Measurements from ENCODE around the gene DRC7.
"Not testable (repeated sequence)": the region's sequence is repeated elsewhere in the genome, so short reads cannot be mapped to it uniquely, and the experiment has no call there.

Gene DRC7

GRCh38 chr16:57703416-57704010 is 8.9 kb downstream of the DRC7 start:
- no peak overlapping the region for H3K27ac ChIP-seq (ENCODE audit: low read depth in 2 of 2, low read length in 2 of 2)
- H3K36me3 ChIP-seq (ENCODE audit: control insufficient read depth in 2 of 2, insufficient read depth in 2 of 2, low read length in 2 of 2) = no peaks in the 10 kb centered on the region
- H3K9ac ChIP-seq (ENCODE audit: low read depth in 1 of 2, low read length in 2 of 2) = no peak overlapping the region
- no peaks in the 10 kb centered on the region for H3K4me1 ChIP-seq (ENCODE audit: control insufficient read depth in 2 of 2, insufficient read depth in 2 of 2, low read length in 2 of 2)
- no peaks in the 10 kb centered on the region for H3K27me3 ChIP-seq (ENCODE audit: control insufficient read depth in 2 of 2, insufficient read depth in 2 of 2, low read length in 2 of 2)
- H3K9me3 ChIP-seq (ENCODE audit: control insufficient read depth in 2 of 2, low read length in 2 of 2) = no peaks in the 10 kb centered on the region
- no peak overlapping the region for H3K4me3 ChIP-seq (ENCODE audit: low read length in 2 of 2)

DNA sequence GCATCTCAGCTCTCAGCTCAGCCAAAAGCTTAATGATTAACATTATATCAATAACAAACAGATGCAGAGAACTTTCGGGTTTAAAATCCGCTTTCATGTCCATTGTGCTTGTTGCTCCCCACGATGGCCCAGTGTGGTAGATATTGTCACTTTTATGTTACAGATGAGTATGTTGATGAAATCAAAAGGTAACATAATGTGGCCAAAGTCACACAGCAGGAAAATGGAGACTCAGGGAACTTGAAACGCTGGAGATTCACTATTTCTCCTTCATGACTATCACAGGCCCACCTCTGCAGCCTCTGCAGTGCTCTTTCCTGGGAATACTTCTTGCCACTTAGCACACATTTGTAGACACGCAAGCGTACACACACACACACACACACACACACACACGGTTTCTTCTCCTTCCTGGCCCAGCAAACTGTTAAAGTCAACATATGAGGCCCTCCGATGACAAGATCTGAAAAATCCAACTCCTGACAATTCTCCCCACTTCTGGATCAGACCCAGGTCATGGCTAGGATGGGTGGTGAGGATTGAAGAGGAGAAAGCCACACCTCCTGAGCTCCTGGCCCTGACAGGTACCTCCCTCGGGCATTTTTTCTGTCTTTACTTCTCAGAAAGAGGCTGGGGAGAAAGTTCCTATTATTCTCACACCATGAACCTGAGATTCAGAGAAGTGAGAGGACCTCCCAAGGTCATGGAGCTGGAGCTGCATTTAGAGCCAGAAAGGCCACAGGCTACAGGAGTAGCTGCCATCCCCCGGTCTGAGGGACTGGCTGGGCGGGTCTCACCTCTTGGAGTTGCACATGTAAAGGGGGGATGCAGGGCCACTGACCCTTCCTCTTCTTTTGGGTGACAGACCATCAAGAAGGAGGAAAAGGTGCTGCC is 9.7 kb downstream of the DRC7 start:
- Histone ChIP-seq H3K27me3 (ENCODE audit: control insufficient read depth in 2 of 2, insufficient read depth in 2 of 2, low read length in 2 of 2) (no peaks in the 10 kb centered on the region), H3K9me3 (ENCODE audit: control insufficient read depth in 2 of 2, low read length in 2 of 2) (no peaks in the 10 kb centered on the region), H3K4me1 (ENCODE audit: control insufficient read depth in 2 of 2, insufficient read depth in 2 of 2, low read length in 2 of 2) (no peaks in the 10 kb centered on the region), H3K27ac (ENCODE audit: low read depth in 2 of 2, low read length in 2 of 2) (no peak overlapping the region), H3K9ac (ENCODE audit: low read depth in 1 of 2, low read length in 2 of 2) (no peak overlapping the region), H3K36me3 (ENCODE audit: control insufficient read depth in 2 of 2, insufficient read depth in 2 of 2, low read length in 2 of 2) (no peaks in the 10 kb centered on the region), H3K4me3 (ENCODE audit: low read length in 2 of 2) (no peak overlapping the region)

DNA sequence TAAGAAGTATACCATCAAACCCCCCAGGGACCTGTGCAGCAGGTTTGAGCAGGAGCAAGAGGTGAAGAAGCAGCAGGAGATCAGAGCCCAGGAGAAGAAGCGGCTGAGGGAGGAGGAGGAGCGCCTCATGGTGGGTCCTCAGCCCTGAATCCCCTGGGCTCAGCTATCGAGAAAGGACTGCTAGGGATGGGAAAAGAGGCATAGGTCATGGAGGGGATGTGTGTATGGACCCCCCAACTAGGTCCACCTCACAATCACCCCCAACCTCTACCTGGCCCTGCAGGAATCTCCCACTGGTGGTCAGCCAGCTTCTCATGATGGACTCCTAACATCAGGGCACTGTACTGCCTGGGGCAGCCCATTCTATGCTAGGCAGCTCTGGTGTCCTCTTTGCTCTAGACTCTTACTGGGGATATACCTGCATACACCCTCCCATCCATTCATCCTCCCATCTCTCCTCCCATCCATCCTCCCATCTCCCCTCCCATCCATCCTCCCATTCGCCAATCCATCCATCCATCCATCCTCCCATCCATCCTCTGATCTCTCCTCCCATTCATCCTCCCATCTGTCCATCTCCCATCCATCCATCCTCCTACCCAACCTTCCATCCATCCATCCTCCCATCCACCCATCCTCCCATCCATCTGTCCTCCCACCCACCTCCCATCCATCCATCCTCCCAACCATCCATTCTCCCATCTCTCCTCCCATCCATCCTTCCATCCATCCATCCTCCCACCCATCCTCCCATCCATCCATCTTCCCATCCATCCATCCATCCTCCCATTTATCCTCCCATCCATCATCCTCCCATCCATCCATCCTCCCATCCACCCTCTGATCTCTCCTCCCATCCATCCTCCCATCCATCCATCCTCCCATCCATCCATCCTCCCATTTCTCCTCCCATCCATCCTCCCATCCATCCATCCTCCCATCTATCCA is 10.6 kb downstream of the DRC7 start:
- H3K4me3 ChIP-seq (ENCODE audit: low read length in 2 of 2) = no peak overlapping the region

DNA sequence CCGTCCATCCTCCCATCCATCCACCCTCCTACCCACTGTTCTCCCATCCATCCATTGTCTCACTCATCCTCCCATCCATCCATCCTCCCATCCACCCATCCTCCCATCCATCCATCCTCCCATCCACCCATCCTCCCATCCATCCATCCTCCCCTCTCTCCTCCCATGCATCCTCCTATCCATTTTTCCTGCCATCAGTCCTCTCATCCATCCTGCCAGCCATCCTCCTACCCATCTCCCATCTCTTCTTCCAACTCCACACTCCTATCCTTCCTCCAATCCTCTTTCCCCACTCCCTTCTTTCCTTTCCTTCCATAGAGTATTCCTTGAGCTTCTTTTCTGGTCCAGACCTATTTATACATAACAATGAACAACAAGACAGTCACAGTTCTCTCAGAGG is 12.1 kb downstream of the DRC7 start:
- H3K36me3 ChIP-seq (ENCODE audit: control insufficient read depth in 2 of 2, insufficient read depth in 2 of 2, low read length in 2 of 2) = no peaks in the 10 kb centered on the region
- no peak overlapping the region for H3K27ac ChIP-seq (ENCODE audit: low read depth in 2 of 2, low read length in 2 of 2)
- no peak overlapping the region for H3K4me3 ChIP-seq (ENCODE audit: low read length in 2 of 2)
- H3K9me3 ChIP-seq (ENCODE audit: control insufficient read depth in 2 of 2, low read length in 2 of 2) = no peaks in the 10 kb centered on the region
- no peaks in the 10 kb centered on the region for H3K27me3 ChIP-seq (ENCODE audit: control insufficient read depth in 2 of 2, insufficient read depth in 2 of 2, low read length in 2 of 2)
- H3K9ac ChIP-seq (ENCODE audit: low read depth in 1 of 2, low read length in 2 of 2) = no peak overlapping the region
- H3K4me1 ChIP-seq (ENCODE audit: control insufficient read depth in 2 of 2, insufficient read depth in 2 of 2, low read length in 2 of 2) = no peaks in the 10 kb centered on the region

More for the DNA sequence above, 10.6 kb downstream of the DRC7 start:
- Histone ChIP-seq H3K27me3 (ENCODE audit: control insufficient read depth in 2 of 2, insufficient read depth in 2 of 2, low read length in 2 of 2) (no peaks in the 10 kb centered on the region), H3K9ac (ENCODE audit: low read depth in 1 of 2, low read length in 2 of 2) (no peak overlapping the region), H3K4me1 (ENCODE audit: control insufficient read depth in 2 of 2, insufficient read depth in 2 of 2, low read length in 2 of 2) (no peaks in the 10 kb centered on the region), H3K36me3 (ENCODE audit: control insufficient read depth in 2 of 2, insufficient read depth in 2 of 2, low read length in 2 of 2) (no peaks in the 10 kb centered on the region), H3K9me3 (ENCODE audit: control insufficient read depth in 2 of 2, low read length in 2 of 2) (no peaks in the 10 kb centered on the region), H3K27ac (ENCODE audit: low read depth in 2 of 2, low read length in 2 of 2) (no peak overlapping the region)

DNA sequence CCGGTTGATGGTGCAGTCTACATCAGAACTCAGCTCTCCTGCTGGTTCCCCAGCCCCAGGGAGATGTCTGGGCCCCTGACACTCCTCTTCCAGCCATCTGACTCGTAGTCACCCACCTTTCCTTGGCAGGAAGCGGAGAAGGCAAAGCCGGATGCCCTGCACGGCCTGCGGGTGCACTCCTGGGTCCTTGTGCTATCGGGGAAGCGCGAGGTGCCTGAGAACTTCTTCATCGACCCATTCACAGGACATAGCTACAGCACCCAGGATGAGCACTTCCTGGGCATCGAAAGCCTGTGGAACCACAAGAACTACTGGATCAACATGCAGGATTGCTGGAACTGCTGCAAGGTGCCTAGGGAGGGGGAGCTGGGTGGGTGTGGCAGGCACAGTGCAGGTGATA is 12.7 kb downstream of the DRC7 start:
- no peak overlapping the region for H3K9ac ChIP-seq (ENCODE audit: low read depth in 1 of 2, low read length in 2 of 2)
- H3K27me3 ChIP-seq (ENCODE audit: control insufficient read depth in 2 of 2, insufficient read depth in 2 of 2, low read length in 2 of 2) = no peaks in the 10 kb centered on the region
- H3K36me3 ChIP-seq (ENCODE audit: control insufficient read depth in 2 of 2, insufficient read depth in 2 of 2, low read length in 2 of 2) = no peaks in the 10 kb centered on the region
- H3K4me1 ChIP-seq (ENCODE audit: control insufficient read depth in 2 of 2, insufficient read depth in 2 of 2, low read length in 2 of 2) = no peaks in the 10 kb centered on the region
- H3K9me3 ChIP-seq (ENCODE audit: control insufficient read depth in 2 of 2, low read length in 2 of 2) = no peaks in the 10 kb centered on the region
- H3K4me3 ChIP-seq (ENCODE audit: low read length in 2 of 2) = no peak overlapping the region
- no peak overlapping the region for H3K27ac ChIP-seq (ENCODE audit: low read depth in 2 of 2, low read length in 2 of 2)

DNA sequence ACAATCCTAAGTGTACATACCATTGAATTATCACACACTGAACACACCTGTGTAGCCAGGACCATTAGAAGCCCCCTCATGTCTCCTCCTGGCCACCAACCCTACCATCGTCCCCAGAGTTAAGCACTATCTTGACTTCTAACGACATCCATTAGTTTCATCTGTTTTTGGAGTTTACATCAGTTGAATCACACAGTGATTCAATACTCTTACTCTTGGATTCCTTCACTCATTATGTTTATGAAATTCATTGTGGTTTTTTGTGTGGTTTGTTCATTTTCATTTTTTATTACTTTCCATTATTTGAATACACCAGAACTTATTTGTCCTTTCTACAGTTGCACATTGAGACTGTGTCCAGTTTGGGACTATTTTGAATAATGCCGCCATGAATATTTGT is 13.6 kb downstream of the DRC7 start:
- no peaks in the 10 kb centered on the region for H3K27me3 ChIP-seq (ENCODE audit: control insufficient read depth in 2 of 2, insufficient read depth in 2 of 2, low read length in 2 of 2)
- no peak overlapping the region for H3K9ac ChIP-seq (ENCODE audit: low read depth in 1 of 2, low read length in 2 of 2)
- no peak overlapping the region for H3K27ac ChIP-seq (ENCODE audit: low read depth in 2 of 2, low read length in 2 of 2)

GRCh38 chr16:57709663-57710062 is 15.1 kb downstream of the DRC7 start:
- no peaks in the 10 kb centered on the region for H3K36me3 ChIP-seq (ENCODE audit: control insufficient read depth in 2 of 2, insufficient read depth in 2 of 2, low read length in 2 of 2)
- H3K9me3 ChIP-seq (ENCODE audit: control insufficient read depth in 2 of 2, low read length in 2 of 2) = no peaks in the 10 kb centered on the region
- H3K4me1 ChIP-seq (ENCODE audit: control insufficient read depth in 2 of 2, insufficient read depth in 2 of 2, low read length in 2 of 2) = no peaks in the 10 kb centered on the region
- no peak overlapping the region for H3K27ac ChIP-seq (ENCODE audit: low read depth in 2 of 2, low read length in 2 of 2)
- H3K4me3 ChIP-seq (ENCODE audit: low read length in 2 of 2) = no peak overlapping the region
- no peaks in the 10 kb centered on the region for H3K27me3 ChIP-seq (ENCODE audit: control insufficient read depth in 2 of 2, insufficient read depth in 2 of 2, low read length in 2 of 2)
- H3K9ac ChIP-seq (ENCODE audit: low read depth in 1 of 2, low read length in 2 of 2) = no peak overlapping the region

More for the DNA sequence above, 13.6 kb downstream of the DRC7 start:
- Histone ChIP-seq H3K4me1 (ENCODE audit: control insufficient read depth in 2 of 2, insufficient read depth in 2 of 2, low read length in 2 of 2) (no peaks in the 10 kb centered on the region), H3K36me3 (ENCODE audit: control insufficient read depth in 2 of 2, insufficient read depth in 2 of 2, low read length in 2 of 2) (no peaks in the 10 kb centered on the region), H3K4me3 (ENCODE audit: low read length in 2 of 2) (no peak overlapping the region), H3K9me3 (ENCODE audit: control insufficient read depth in 2 of 2, low read length in 2 of 2) (no peaks in the 10 kb centered on the region)

- Histone ChIP-seq H3K36me3 (ENCODE audit: control insufficient read depth in 2 of 2, insufficient read depth in 2 of 2, low read length in 2 of 2) (no peaks in the 10 kb centered on the region), H3K27ac (ENCODE audit: low read depth in 2 of 2, low read length in 2 of 2) (no peak overlapping the region), H3K27me3 (ENCODE audit: control insufficient read depth in 2 of 2, insufficient read depth in 2 of 2, low read length in 2 of 2) (no peaks in the 10 kb centered on the region), H3K9ac (ENCODE audit: low read depth in 1 of 2, low read length in 2 of 2) (no peak overlapping the region), H3K9me3 (ENCODE audit: control insufficient read depth in 2 of 2, low read length in 2 of 2) (no peaks in the 10 kb centered on the region), H3K4me3 (ENCODE audit: low read length in 2 of 2) (no peak overlapping the region), H3K4me1 (ENCODE audit: control insufficient read depth in 2 of 2, insufficient read depth in 2 of 2, low read length in 2 of 2) (no peaks in the 10 kb centered on the region)
Measured at GRCh38 chr16:57711346-57711745, 16.7 kb downstream of the DRC7 start.

- Histone ChIP-seq H3K27ac (ENCODE audit: low read depth in 2 of 2, low read length in 2 of 2) (no peak overlapping the region), H3K36me3 (ENCODE audit: control insufficient read depth in 2 of 2, insufficient read depth in 2 of 2, low read length in 2 of 2) (no peaks in the 10 kb centered on the region), H3K4me3 (ENCODE audit: low read length in 2 of 2) (no peak overlapping the region), H3K4me1 (ENCODE audit: control insufficient read depth in 2 of 2, insufficient read depth in 2 of 2, low read length in 2 of 2) (no peaks in the 10 kb centered on the region), H3K9me3 (ENCODE audit: control insufficient read depth in 2 of 2, low read length in 2 of 2) (no peaks in the 10 kb centered on the region), H3K9ac (ENCODE audit: low read depth in 1 of 2, low read length in 2 of 2) (no peak overlapping the region), H3K27me3 (ENCODE audit: control insufficient read depth in 2 of 2, insufficient read depth in 2 of 2, low read length in 2 of 2) (no peaks in the 10 kb centered on the region)
Measured at GRCh38 chr16:57711993-57712392, 17.4 kb downstream of the DRC7 start.

DNA sequence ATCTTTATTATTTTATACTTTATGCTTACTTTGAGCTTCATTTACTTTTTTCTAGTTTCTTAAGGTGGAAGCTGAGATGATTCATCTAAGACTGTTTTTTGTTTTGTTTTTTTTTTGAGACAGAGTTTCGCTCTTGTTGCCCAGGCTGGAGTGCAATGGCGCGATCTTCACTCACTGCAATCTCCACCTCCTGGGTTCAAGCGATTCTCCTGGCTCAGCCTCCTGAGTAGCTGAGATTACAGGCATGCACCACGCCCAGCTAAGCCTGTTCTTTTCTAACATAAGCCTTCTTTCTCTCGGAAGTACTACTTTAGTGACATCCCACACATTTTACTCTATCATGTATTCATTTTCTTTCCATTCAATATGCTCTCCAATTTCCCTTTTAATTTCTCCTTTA is 18.0 kb downstream of the DRC7 start:
- H3K36me3 ChIP-seq (ENCODE audit: control insufficient read depth in 2 of 2, insufficient read depth in 2 of 2, low read length in 2 of 2); H3K27me3 ChIP-seq (ENCODE audit: control insufficient read depth in 2 of 2, insufficient read depth in 2 of 2, low read length in 2 of 2); H3K4me3 ChIP-seq (ENCODE audit: low read length in 2 of 2); H3K9me3 ChIP-seq (ENCODE audit: control insufficient read depth in 2 of 2, low read length in 2 of 2); H3K9ac ChIP-seq (ENCODE audit: low read depth in 1 of 2, low read length in 2 of 2); H3K4me1 ChIP-seq (ENCODE audit: control insufficient read depth in 2 of 2, insufficient read depth in 2 of 2, low read length in 2 of 2); H3K27ac ChIP-seq (ENCODE audit: low read depth in 2 of 2, low read length in 2 of 2): not testable (repeated sequence)
